CD8-positive, alpha-beta memory T cell (primary cell): ENCODE measurements around the gene ELMO1. TPM values are rescaled to one million over a fixed set of nuclear protein-coding genes. Genes with fewer than 3 reads are reported as not detected.

Experiments
- CTCF ChIA-PET: fragments of 350-600 bp; sonication (Branson Sonifier 250); formaldehyde crosslinking; loops from one replicate; lab custom pipeline; 2021; ENCODE audit warnings: antibody characterized with exemption; lab: Charles Lee
- POLR2A ChIA-PET: fragments of 350-600 bp; sonication (Branson Sonifier 250); formaldehyde crosslinking; loops from one replicate; lab custom pipeline; 2021; ENCODE audit warnings: antibody characterized with exemption; lab: Charles Lee
- DNase-seq, 5 donors: peaks; one replicate each; pipeline versions ENCODE4 v3.0.0 to v3.0.0-alpha.2; 2020 to 2022; ENCODE audit warnings: mixed read lengths in 1 of 5
- H3K27ac ChIP-seq: one replicate; pipeline ENCODE4 v1.7.0; 2013; ENCODE audit warnings: low read depth, mild to moderate bottlenecking, low read length, moderate library complexity
- H3K27me3 ChIP-seq: 2 replicates; pipeline ENCODE4 v1.7.0; 2013; ENCODE audit warnings: low read length, mild to moderate bottlenecking; ENCODE audit not compliant: insufficient read depth, poor library complexity, severe bottlenecking
- H3K36me3 ChIP-seq: 2 replicates; pipeline ENCODE4 v1.7.0; 2013; ENCODE audit warnings: mild to moderate bottlenecking, low read length, moderate library complexity; ENCODE audit not compliant: insufficient read depth
- H3K4me1 ChIP-seq: 2 replicates; pipeline ENCODE4 v1.7.0; 2013; ENCODE audit warnings: mild to moderate bottlenecking, low read length, moderate library complexity; ENCODE audit not compliant: insufficient read depth
- H3K4me3 ChIP-seq: 2 replicates; pipeline ENCODE4 v1.7.0; 2013; ENCODE audit warnings: mild to moderate bottlenecking, low read length
- H3K9me3 ChIP-seq: 2 replicates; pipeline ENCODE4 v1.7.0; 2013; ENCODE audit warnings: mild to moderate bottlenecking, low read length
- H3K27ac Mint-ChIP-seq, 8 donors: one replicate each; pipeline ENCODE4 v1.8.0; 2020 to 2021; ENCODE audit warnings: mixed read lengths in 8 of 8, mild to moderate bottlenecking in 6 of 8, inconsistent platforms in 3 of 8, moderate library complexity in 3 of 8
- H3K27me3 Mint-ChIP-seq, 2 donors: one replicate each; pipeline ENCODE4 v1.8.0; 2020 to 2021; ENCODE audit warnings: mixed read lengths in 2 of 2, mild to moderate bottlenecking in 1 of 2, moderate library complexity in 1 of 2
- H3K36me3 Mint-ChIP-seq, 3 donors: one replicate each; pipeline ENCODE4 v1.8.0; 2020 to 2021; ENCODE audit warnings: mixed read lengths in 3 of 3, inconsistent platforms in 1 of 3, mild to moderate bottlenecking in 1 of 3
- H3K4me1 Mint-ChIP-seq, 3 donors: one replicate each; pipeline ENCODE4 v1.8.0; 2020 to 2021; ENCODE audit warnings: mixed read lengths in 3 of 3, inconsistent platforms in 1 of 3, mild to moderate bottlenecking in 1 of 3
- H3K4me3 Mint-ChIP-seq, 7 donors: one replicate each; pipeline ENCODE4 v1.8.0; 2020 to 2021; ENCODE audit warnings: mixed read lengths in 7 of 7, mild to moderate bottlenecking in 6 of 7, moderate library complexity in 4 of 7, inconsistent platforms in 2 of 7
- H3K9me3 Mint-ChIP-seq, 5 donors: one replicate each; pipeline ENCODE4 v1.8.0; 2020 to 2022; ENCODE audit warnings: mixed read lengths in 5 of 5, mild to moderate bottlenecking in 3 of 5, moderate library complexity in 2 of 5, inconsistent platforms in 1 of 5
- polyA plus RNA-seq: library from polyadenylated mRNA; unstranded; fragments of 300-500 nt; fragmentation: Illumina TruSeq; gene quantifications from one replicate; pipeline ENCODE4 v1.2.3, GENCODE V29; 2021
- total RNA-seq, 2 experiments: library from RNA; stranded (reverse); gene quantifications; one replicate each; pipeline ENCODE4 v1.2.3, GENCODE V29; 2021

Gene ELMO1
- total and polyA plus RNA-seq, 3 experiments from 2014 or later = 65.6 to 74.4 (median 66.2) TPM

- POLR2A ChIA-PET = no interaction called here
- no peak for DNase-seq
- Histone ChIP-seq H3K9me3 (no peaks in the 10 kb centered on the region), H3K4me1 (no peaks in the 10 kb centered on the region), H3K4me3 (no peak overlapping the region), H3K36me3 (peaks cover 4% of the 10 kb centered on the region), H3K27ac (no peak overlapping the region), H3K27me3 (no peaks in the 10 kb centered on the region)
- H3K27ac Mint-ChIP-seq = peak overlapping the region in 3 of 8 donors; percentile 50 to 74 (median 71)
- H3K4me1 Mint-ChIP-seq = peaks cover 7 to 29% (median 28%) of the 10 kb centered on the region in 3 donors
- H3K36me3 Mint-ChIP-seq = peaks cover under 1 to 55% (median 14%) of the 10 kb centered on the region in 3 donors
- H3K9me3 Mint-ChIP-seq = no peaks in the 10 kb centered on the region
- CTCF ChIA-PET = no interaction called here
- H3K27me3 Mint-ChIP-seq = no peaks in the 10 kb centered on the region
- no peak overlapping the region for H3K4me3 Mint-ChIP-seq
Observed at GRCh38 chr7:37259319-37259821, 189.3 kb downstream of the ELMO1 start.

GRCh38 chr7:37256631-37257030 lies 192.0 kb downstream of the ELMO1 start:
- H3K27me3 ChIP-seq = no peaks in the 10 kb centered on the region
- ChIA-PET CTCF (no interaction called here), POLR2A (no interaction called here)
- peaks cover 0 to 2% (median 0%) of the 10 kb centered on the region in 5 donors for H3K9me3 Mint-ChIP-seq
- peaks cover 13 to 39% (median 35%) of the 10 kb centered on the region in 3 donors for H3K4me1 Mint-ChIP-seq
- H3K4me1 ChIP-seq = no peaks in the 10 kb centered on the region
- H3K27ac ChIP-seq = no peak overlapping the region
- H3K27ac Mint-ChIP-seq = peak overlapping the region in 1 of 8 donors; percentile 71
- no peak overlapping the region for H3K4me3 Mint-ChIP-seq
- no peaks in the 10 kb centered on the region for H3K27me3 Mint-ChIP-seq
- no peak for DNase-seq
- no peak overlapping the region for H3K4me3 ChIP-seq
- H3K9me3 ChIP-seq = no peaks in the 10 kb centered on the region
- H3K36me3 Mint-ChIP-seq = peaks cover 20 to 65% (median 26%) of the 10 kb centered on the region in 3 donors
- peaks cover 4% of the 10 kb centered on the region for H3K36me3 ChIP-seq

- no peaks in the 10 kb centered on the region for H3K9me3 ChIP-seq
- H3K27me3 ChIP-seq = no peaks in the 10 kb centered on the region
- DNase-seq = no peak
- no peak overlapping the region for H3K4me3 ChIP-seq
- peaks cover 17 to 45% (median 40%) of the 10 kb centered on the region in 3 donors for H3K4me1 Mint-ChIP-seq
- H3K27me3 Mint-ChIP-seq = no peaks in the 10 kb centered on the region
- H3K9me3 Mint-ChIP-seq = peaks cover 0 to 2% (median 0%) of the 10 kb centered on the region in 5 donors
- ChIA-PET CTCF (no interaction called here), POLR2A (no interaction called here)
- H3K36me3 Mint-ChIP-seq = peaks cover 20 to 70% (median 26%) of the 10 kb centered on the region in 3 donors
- peaks cover 4% of the 10 kb centered on the region for H3K36me3 ChIP-seq
- H3K4me1 ChIP-seq = no peaks in the 10 kb centered on the region
- H3K27ac Mint-ChIP-seq = peak overlapping the region in 1 of 8 donors; percentile 41
- H3K27ac ChIP-seq = no peak overlapping the region
- H3K4me3 Mint-ChIP-seq = no peak overlapping the region
Observed at GRCh38 chr7:37255327-37255944, 193.2 kb downstream of the ELMO1 start.

GRCh38 chr7:37251222-37251621 lies 197.4 kb downstream of the ELMO1 start:
- Mint-ChIP-seq H3K9me3 (peaks cover 0 to 2% (median 0%) of the 10 kb centered on the region in 5 donors), H3K4me3 (no peak overlapping the region), H3K4me1 (peaks cover 25 to 51% (median 42%) of the 10 kb centered on the region in 3 donors), H3K36me3 (peaks cover 20 to 61% (median 25%) of the 10 kb centered on the region in 3 donors), H3K27ac (peak overlapping the region in 2 of 8 donors; percentile 35 to 50), H3K27me3 (no peaks in the 10 kb centered on the region)
- Histone ChIP-seq H3K4me3 (no peak overlapping the region), H3K9me3 (no peaks in the 10 kb centered on the region), H3K27ac (no peak overlapping the region), H3K4me1 (no peaks in the 10 kb centered on the region), H3K36me3 (no peaks in the 10 kb centered on the region), H3K27me3 (no peaks in the 10 kb centered on the region)
- DNase-seq = no peak
- POLR2A ChIA-PET = no interaction called here
- CTCF ChIA-PET = no interaction called here

GRCh38 chr7:37249240-37249639 lies 199.4 kb downstream of the ELMO1 start:
- ChIA-PET POLR2A (no interaction called here), CTCF (no interaction called here)

GRCh38 chr7:37248396-37248861 lies 200.2 kb downstream of the ELMO1 start:
- Histone ChIP-seq H3K27ac (no peak overlapping the region), H3K4me3 (no peak overlapping the region), H3K27me3 (no peaks in the 10 kb centered on the region), H3K9me3 (no peaks in the 10 kb centered on the region), H3K4me1 (no peaks in the 10 kb centered on the region), H3K36me3 (no peaks in the 10 kb centered on the region)
- ChIA-PET CTCF (interaction anchor here (1.3 kb wide), 1 partner anchor 21 kb away, joined by 3 read pairs; no protein-coding TSS in a partner anchor), POLR2A (no interaction called here)
- H3K36me3 Mint-ChIP-seq = peaks cover 11 to 49% (median 12%) of the 10 kb centered on the region in 3 donors
- peak overlapping the region in 1 of 8 donors; percentile 36 for H3K27ac Mint-ChIP-seq
- no peaks in the 10 kb centered on the region for H3K27me3 Mint-ChIP-seq
- no peak overlapping the region for H3K4me3 Mint-ChIP-seq
- DNase-seq = no peak
- H3K9me3 Mint-ChIP-seq = peaks cover 0 to 2% (median 0%) of the 10 kb centered on the region in 5 donors
- peaks cover 31 to 60% (median 35%) of the 10 kb centered on the region in 3 donors for H3K4me1 Mint-ChIP-seq

More at GRCh38 chr7:37249240-37249639, 199.4 kb downstream of the ELMO1 start:
- Mint-ChIP-seq H3K27me3 (no peaks in the 10 kb centered on the region), H3K4me1 (peaks cover 31 to 60% (median 33%) of the 10 kb centered on the region in 3 donors), H3K36me3 (peaks cover 16 to 50% (median 18%) of the 10 kb centered on the region in 3 donors), H3K9me3 (peaks cover 0 to 2% (median 0%) of the 10 kb centered on the region in 5 donors), H3K4me3 (no peak overlapping the region), H3K27ac (peak overlapping the region in 1 of 8 donors; percentile 20)
- no peak for DNase-seq
- no peak overlapping the region for H3K4me3 ChIP-seq
- H3K4me1 ChIP-seq = no peaks in the 10 kb centered on the region
- H3K9me3 ChIP-seq = no peaks in the 10 kb centered on the region
- H3K27ac ChIP-seq = no peak overlapping the region
- no peaks in the 10 kb centered on the region for H3K36me3 ChIP-seq
- H3K27me3 ChIP-seq = no peaks in the 10 kb centered on the region

GRCh38 chr7:37247861-37248260 lies 200.8 kb downstream of the ELMO1 start:
- CTCF ChIA-PET = interaction anchor here (1.3 kb wide), 1 partner anchor 21 kb away, joined by 3 read pairs; no protein-coding TSS in a partner anchor

GRCh38 chr7:37245590-37245989 lies 203.1 kb downstream of the ELMO1 start:
- H3K27me3 ChIP-seq = no peaks in the 10 kb centered on the region
- ChIA-PET POLR2A (no interaction called here), CTCF (no interaction called here)
- DNase-seq = no peak
- no peak overlapping the region for H3K27ac Mint-ChIP-seq
- H3K4me3 Mint-ChIP-seq = no peak overlapping the region
- H3K4me1 Mint-ChIP-seq = peaks cover 15 to 39% (median 21%) of the 10 kb centered on the region in 3 donors
- H3K36me3 ChIP-seq = no peaks in the 10 kb centered on the region
- no peak overlapping the region for H3K27ac ChIP-seq
- H3K4me1 ChIP-seq = no peaks in the 10 kb centered on the region
- peaks cover 0 to 43% (median 11%) of the 10 kb centered on the region in 3 donors for H3K36me3 Mint-ChIP-seq
- no peak overlapping the region for H3K4me3 ChIP-seq
- no peaks in the 10 kb centered on the region for H3K9me3 Mint-ChIP-seq
- no peaks in the 10 kb centered on the region for H3K9me3 ChIP-seq
- H3K27me3 Mint-ChIP-seq = no peaks in the 10 kb centered on the region

More at GRCh38 chr7:37247861-37248260, 200.8 kb downstream of the ELMO1 start:
- peaks cover 30 to 56% (median 34%) of the 10 kb centered on the region in 3 donors for H3K4me1 Mint-ChIP-seq
- H3K27ac Mint-ChIP-seq = peak overlapping the region in 1 of 8 donors; percentile 36
- no peaks in the 10 kb centered on the region for H3K27me3 ChIP-seq
- POLR2A ChIA-PET = no interaction called here
- no peaks in the 10 kb centered on the region for H3K9me3 ChIP-seq
- H3K4me1 ChIP-seq = no peaks in the 10 kb centered on the region
- H3K27ac ChIP-seq = no peak overlapping the region
- H3K27me3 Mint-ChIP-seq = no peaks in the 10 kb centered on the region
- no peak overlapping the region for H3K4me3 ChIP-seq
- no peak overlapping the region for H3K4me3 Mint-ChIP-seq
- no peak for DNase-seq
- peaks cover 7 to 45% (median 9%) of the 10 kb centered on the region in 3 donors for H3K36me3 Mint-ChIP-seq
- no peaks in the 10 kb centered on the region for H3K36me3 ChIP-seq
- peaks cover 0 to 1% (median 0%) of the 10 kb centered on the region in 5 donors for H3K9me3 Mint-ChIP-seq
